Activated CD4-positive, alpha-beta T cell treated with anti-CD3 and anti-CD28 coated beads, Interleukin-2, Interleukin-6, amounts not matched to agents 100 ng/mL and 50 ng/mL, durations not matched to agents 16 hours and 8 hours (primary cell): Measurements from ENCODE around the gene PSORS1C1.

Experiments used
- DNase-seq: peaks from one replicate; pipeline ENCODE4 v3.0.0-alpha.2; 2020

The PSORS1C1 gene

GRCh38 chr6:31128093-31128676 lies 13.6 kb downstream of the PSORS1C1 start:
- DNase-seq: peak; percentile 75

- no peak for DNase-seq
Measured at GRCh38 chr6:31129130-31129529, 14.5 kb downstream of the PSORS1C1 start.

- no peak for DNase-seq
Measured at GRCh38 chr6:31130751-31131150, 16.2 kb downstream of the PSORS1C1 start.

GRCh38 chr6:31131595-31131994 lies 17.0 kb downstream of the PSORS1C1 start:
- no peak for DNase-seq

GRCh38 chr6:31132806-31133205 lies 18.2 kb downstream of the PSORS1C1 start:
- DNase-seq: no peak

GRCh38 chr6:31135710-31136109 lies 21.1 kb downstream of the PSORS1C1 start:
- no peak for DNase-seq

- DNase-seq: no peak
Measured at GRCh38 chr6:31138982-31139381, 24.4 kb downstream of the PSORS1C1 start, which contains the start of gene PSORS1C2. Gene PSORS1C2, minus strand, starts transcription at chr6:31139066. Its CDS starts 40 bp downstream, at chr6:31139026.

- DNase-seq: no peak
Measured at GRCh38 chr6:31139599-31139998, 25.0 kb downstream of the PSORS1C1 start.

- no peak for DNase-seq
Measured at GRCh38 chr6:31140643-31141042, 26.0 kb downstream of the PSORS1C1 start.

GRCh38 chr6:31142361-31142761 lies 27.8 kb downstream of the PSORS1C1 start:
- DNase-seq: no peak

- no peak for DNase-seq
Measured at GRCh38 chr6:31143148-31143547, 28.5 kb downstream of the PSORS1C1 start.

GRCh38 chr6:31144296-31144969 lies 29.8 kb downstream of the PSORS1C1 start:
- no peak for DNase-seq

- DNase-seq: no peak
Measured at GRCh38 chr6:31144970-31145340, 30.4 kb downstream of the PSORS1C1 start.

GRCh38 chr6:31145386-31145785 lies 30.8 kb downstream of the PSORS1C1 start:
- no peak for DNase-seq

GRCh38 chr6:31149827-31150447 lies 35.3 kb downstream of the PSORS1C1 start:
- no peak for DNase-seq

- no peak for DNase-seq
Measured at GRCh38 chr6:31152781-31153180, 38.2 kb downstream of the PSORS1C1 start.

- no peak for DNase-seq
Measured at GRCh38 chr6:31154436-31154835, 39.8 kb downstream of the PSORS1C1 start.

- no peak for DNase-seq
Measured at GRCh38 chr6:31156641-31157040, 42.0 kb downstream of the PSORS1C1 start.

- no peak for DNase-seq
Measured at GRCh38 chr6:31157513-31158139, 43.0 kb downstream of the PSORS1C1 start, which contains the start of gene CCHCR1. Gene CCHCR1, minus strand, starts transcription at chr6:31157802. Its CDS starts 202 bp downstream, at chr6:31157600.

GRCh38 chr6:31158140-31158862 lies 43.7 kb downstream of the PSORS1C1 start, which contains the start of gene TCF19:
Gene TCF19, plus strand, starts transcription at chr6:31158589. Its CDS starts 881 bp downstream, at chr6:31159470.
- peak; percentile 99 for DNase-seq

- DNase-seq: peak; percentile 53
Measured at GRCh38 chr6:31158863-31159855, 44.6 kb downstream of the PSORS1C1 start.
